Measurements from ENCODE around the gene BCL6B.

Gene BCL6B

DNA sequence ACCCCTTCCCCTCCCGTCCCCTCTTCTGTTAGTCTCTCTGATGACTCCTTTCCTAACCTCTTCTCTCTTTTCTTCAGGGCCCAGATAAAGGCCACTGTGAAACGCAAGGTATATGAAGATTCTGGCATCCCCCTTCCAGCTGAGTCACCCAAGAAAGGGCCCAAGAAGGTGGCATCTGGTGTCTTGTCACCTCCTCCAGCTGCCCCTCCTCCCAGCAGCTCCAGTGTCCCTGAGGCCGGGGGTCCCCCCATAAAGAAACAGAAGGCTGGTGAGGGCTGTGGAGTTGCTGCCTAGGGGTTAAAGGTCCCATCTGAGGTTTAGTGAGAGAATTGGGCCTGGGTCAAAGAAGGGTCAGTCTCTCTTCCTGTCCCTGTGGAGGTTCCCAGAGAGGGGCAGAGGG is 6.4 kb upstream of the BCL6B start:
- DNase-seq (ENCODE audit: low spot score in 2 of 2) (no peak), ATAC-seq (ENCODE audit: low read depth) (no peak)
- Mint-ChIP-seq H3K9me3 (no peaks in the 10 kb centered on the region), H3K36me3 (peaks cover 8% of the 10 kb centered on the region), H3K4me3 (peak overlapping the region; percentile 17), H3K4me1 (peaks cover 27% of the 10 kb centered on the region), H3K27ac (peak overlapping the region; percentile 99), H3K27me3 (no peaks in the 10 kb centered on the region)

DNA sequence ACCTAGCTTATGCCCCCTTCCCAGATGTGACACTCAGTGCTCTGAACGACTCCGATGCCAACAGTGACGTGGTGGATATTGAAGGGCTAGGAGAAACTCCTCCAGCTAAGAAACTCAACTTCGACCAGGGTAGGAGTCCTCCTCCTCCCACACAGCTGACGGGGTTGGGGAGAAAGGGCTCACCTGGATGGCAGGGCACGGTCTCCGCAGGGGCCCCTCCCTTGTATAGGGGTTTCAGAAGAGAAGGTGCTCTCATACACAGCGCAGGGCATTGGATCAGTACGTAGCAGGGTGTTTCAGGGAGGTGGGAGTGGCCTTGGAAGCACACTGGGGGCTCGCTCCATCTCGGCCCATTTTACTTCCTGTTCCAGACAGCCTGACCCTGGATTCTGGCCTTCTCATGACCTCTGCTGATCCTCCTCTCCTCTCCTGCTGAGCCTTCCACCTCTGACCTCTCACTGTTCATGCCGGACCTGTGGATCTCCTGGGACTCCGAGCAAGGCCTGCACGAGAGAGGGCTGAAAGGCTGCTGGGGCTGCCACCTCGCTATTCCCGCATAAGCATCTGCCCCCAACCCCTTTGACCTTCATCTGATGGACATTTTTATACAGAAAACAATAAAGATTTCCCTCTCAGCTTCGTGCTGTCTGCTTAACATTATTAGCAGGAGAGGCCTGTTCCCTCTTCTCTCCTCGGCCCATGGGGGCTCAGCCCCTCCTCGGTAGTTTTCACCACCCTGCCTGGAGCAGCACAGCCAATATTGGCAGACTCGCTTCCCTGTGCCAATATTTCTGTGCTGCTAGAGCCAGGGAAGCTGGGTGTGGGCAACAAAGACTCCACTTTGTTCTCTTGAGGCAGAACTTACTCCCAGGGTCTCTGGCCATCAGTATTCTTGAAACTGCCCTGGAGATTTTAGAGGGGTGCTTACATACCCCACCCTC is 5.7 kb upstream of the BCL6B start:
- Mint-ChIP-seq H3K4me1 (peaks cover 32% of the 10 kb centered on the region), H3K36me3 (peaks cover 8% of the 10 kb centered on the region), H3K9me3 (no peaks in the 10 kb centered on the region), H3K4me3 (no peak overlapping the region), H3K27me3 (no peaks in the 10 kb centered on the region), H3K27ac (peak overlapping the region; percentile 99)
- DNase-seq (ENCODE audit: low spot score in 2 of 2), result no peak
- ATAC-seq (ENCODE audit: low read depth), result no peak

DNA sequence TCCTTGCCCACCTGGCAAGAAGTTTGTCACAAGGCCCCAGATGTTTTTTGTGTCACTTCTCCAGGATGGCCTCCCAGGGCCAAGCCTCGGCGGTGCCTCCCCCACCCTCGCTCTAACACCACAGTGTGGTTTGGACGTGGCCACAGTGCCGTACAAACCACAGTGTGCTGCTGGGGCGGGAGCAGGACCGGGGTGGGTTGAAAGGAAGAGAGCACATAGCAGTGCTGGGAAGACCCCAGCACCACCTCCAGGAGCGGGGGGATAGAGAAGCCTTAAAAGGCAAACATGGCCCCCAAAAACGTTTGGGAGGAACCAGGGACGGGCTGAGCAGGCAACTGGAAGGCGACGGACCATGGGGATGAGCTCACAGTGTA is 5.0 kb upstream of the BCL6B start:
- no peak for DNase-seq (ENCODE audit: low spot score in 2 of 2)
- H3K27me3 Mint-ChIP-seq, result no peaks in the 10 kb centered on the region
- no peaks in the 10 kb centered on the region for H3K9me3 Mint-ChIP-seq
- peaks cover 38% of the 10 kb centered on the region for H3K4me1 Mint-ChIP-seq
- peaks cover 8% of the 10 kb centered on the region for H3K36me3 Mint-ChIP-seq
- H3K4me3 Mint-ChIP-seq, result no peak overlapping the region
- ATAC-seq (ENCODE audit: low read depth), result no peak
- peak overlapping the region; percentile 60 for H3K27ac Mint-ChIP-seq

DNA sequence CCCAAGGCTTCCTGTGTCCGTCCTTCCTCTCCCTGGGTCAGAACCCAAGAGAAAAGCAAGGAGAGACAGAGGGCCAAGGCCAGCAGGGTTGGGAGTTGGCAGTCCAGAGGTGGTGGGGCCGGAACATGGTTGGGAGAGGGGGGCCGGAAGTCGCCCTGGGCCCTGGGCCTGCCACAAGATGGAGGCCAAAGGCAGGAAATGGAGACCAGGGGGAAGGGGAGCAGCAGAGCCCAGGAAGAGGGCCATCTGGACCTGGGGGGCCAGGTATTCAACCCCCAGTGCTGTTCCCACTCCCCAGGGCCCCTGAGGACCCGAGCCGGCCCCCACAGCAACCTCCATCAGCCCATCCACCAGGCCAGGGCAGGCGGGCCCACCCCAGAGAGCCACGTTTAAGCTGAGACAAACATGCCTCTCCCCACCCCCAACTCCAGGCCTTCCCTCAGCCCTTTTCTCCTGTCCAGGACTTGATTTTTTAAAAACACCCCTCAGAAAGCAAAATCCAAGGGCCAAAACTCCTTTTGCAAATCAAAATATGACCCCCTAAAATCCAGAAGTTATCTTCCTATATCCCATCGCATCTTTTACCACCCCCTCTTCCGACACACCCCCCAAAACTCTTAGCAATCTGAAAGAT is 4.4 kb upstream of the BCL6B start:
- H3K27me3 Mint-ChIP-seq, result no peaks in the 10 kb centered on the region
- no peak for ATAC-seq (ENCODE audit: low read depth)
- no peak overlapping the region for H3K27ac Mint-ChIP-seq
- no peak overlapping the region for H3K4me3 Mint-ChIP-seq
- peaks cover 8% of the 10 kb centered on the region for H3K36me3 Mint-ChIP-seq
- peaks cover 41% of the 10 kb centered on the region for H3K4me1 Mint-ChIP-seq
- no peaks in the 10 kb centered on the region for H3K9me3 Mint-ChIP-seq
- no peak for DNase-seq (ENCODE audit: low spot score in 2 of 2)

DNA sequence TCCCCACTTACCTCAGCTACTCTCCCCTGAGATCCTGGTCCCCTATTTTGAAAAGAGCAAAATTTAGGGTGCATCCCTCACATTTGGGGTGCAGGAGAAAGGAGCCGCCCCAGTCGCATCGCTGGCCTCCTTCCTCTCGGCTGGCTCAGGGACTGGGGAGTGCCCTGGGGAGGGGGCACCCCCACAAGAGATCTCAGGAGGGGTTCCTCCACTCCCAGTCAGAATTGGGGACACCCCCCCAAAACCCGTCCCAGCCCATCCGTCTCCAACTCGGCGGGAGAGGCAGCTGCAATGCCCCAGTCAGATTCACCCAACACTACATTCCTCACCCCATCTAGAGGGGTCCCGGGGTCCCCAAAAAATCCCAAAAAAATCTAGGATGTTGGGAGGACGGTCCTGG is 3.5 kb upstream of the BCL6B start:
- H3K27me3 Mint-ChIP-seq, result no peaks in the 10 kb centered on the region
- H3K4me1 Mint-ChIP-seq, result peaks cover 34% of the 10 kb centered on the region
- DNase-seq (ENCODE audit: low spot score in 2 of 2) (no peak), ATAC-seq (ENCODE audit: low read depth) (no peak)
- no peak overlapping the region for H3K27ac Mint-ChIP-seq
- H3K4me3 Mint-ChIP-seq, result no peak overlapping the region
- H3K36me3 Mint-ChIP-seq, result peaks cover 8% of the 10 kb centered on the region
- no peaks in the 10 kb centered on the region for H3K9me3 Mint-ChIP-seq

DNA sequence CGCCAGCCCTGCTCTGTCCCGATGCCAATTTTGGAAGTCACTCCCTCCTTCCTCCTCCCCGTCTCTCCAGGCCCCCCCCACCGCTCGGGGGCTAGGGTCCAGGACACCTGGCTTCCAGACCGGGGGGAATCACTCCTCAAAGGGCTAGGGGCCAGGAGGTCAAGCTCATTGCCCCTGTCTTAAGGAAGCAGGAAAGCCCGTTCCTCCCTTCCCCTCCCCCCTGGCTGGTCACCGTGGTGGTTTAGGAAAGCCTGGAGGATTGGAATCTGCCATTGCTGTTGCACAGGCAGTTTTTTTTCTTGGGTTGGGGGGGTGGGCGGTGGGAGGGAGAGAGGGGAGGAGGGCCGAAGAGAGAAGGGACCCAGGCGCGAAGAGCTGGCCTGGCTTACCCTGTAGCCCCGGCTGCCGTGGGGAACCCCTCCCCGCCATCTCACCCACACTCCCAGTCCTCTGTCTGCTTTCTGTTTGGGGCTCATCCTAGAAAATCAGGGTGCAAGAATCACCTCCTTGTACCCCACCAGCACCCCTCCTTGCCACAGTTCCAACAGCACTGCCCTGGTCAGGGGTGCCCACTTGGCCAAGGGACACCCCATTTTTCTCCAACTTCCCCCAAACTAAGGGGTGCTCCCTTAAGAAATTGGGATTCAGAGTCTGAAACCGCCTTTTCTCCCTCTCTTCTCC is 2.9 kb upstream of the BCL6B start:
- DNase-seq (ENCODE audit: low spot score in 2 of 2) (no peak), ATAC-seq (ENCODE audit: low read depth) (no peak)
- Mint-ChIP-seq H3K36me3 (peaks cover 8% of the 10 kb centered on the region), H3K27me3 (no peaks in the 10 kb centered on the region), H3K27ac (peak overlapping the region; percentile 95), H3K9me3 (no peaks in the 10 kb centered on the region), H3K4me3 (no peak overlapping the region), H3K4me1 (peaks cover 33% of the 10 kb centered on the region)

DNA sequence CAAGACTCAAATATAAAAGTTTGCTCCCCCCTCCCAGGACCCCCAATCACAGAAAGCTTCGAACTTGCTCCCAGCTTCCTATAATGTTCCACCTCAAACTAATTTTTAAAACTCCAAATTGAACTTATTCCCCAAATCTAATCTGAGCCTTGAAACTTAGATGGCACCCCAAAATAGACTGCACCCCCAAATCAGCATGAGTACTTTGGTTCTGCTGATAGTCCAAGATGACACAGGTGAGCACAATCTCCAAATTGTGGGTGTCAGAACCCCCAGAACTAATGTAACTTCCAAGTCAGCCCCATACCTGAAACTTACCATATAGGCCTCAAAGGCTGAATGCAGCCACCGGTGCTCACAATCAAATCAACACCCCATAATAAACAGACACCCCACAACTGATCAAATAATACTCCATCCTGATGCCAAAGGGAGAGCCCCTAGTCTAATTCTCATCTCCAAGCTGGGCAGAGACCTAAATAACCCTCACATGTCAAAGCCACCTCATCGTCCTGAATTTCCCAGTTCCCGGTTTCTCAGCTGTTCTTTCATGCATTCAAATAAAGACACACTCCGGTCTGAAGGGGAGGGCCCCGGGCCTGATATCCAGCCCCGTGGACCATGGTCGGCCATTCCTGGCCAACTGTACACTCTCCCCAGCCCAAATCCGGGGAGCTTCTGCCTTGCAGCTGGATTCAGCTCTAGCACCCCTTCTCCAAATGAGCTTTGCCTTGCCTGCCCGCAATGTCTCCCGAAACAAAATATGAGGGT is 1.8 kb upstream of the BCL6B start:
- peaks cover 8% of the 10 kb centered on the region for H3K36me3 Mint-ChIP-seq
- ATAC-seq (ENCODE audit: low read depth) (no peak), DNase-seq (ENCODE audit: low spot score in 2 of 2) (no peak)
- no peaks in the 10 kb centered on the region for H3K9me3 Mint-ChIP-seq
- peaks cover 25% of the 10 kb centered on the region for H3K4me1 Mint-ChIP-seq
- peak overlapping the region; percentile 95 for H3K27ac Mint-ChIP-seq
- H3K4me3 Mint-ChIP-seq, result no peak overlapping the region
- H3K27me3 Mint-ChIP-seq, result no peaks in the 10 kb centered on the region

DNA sequence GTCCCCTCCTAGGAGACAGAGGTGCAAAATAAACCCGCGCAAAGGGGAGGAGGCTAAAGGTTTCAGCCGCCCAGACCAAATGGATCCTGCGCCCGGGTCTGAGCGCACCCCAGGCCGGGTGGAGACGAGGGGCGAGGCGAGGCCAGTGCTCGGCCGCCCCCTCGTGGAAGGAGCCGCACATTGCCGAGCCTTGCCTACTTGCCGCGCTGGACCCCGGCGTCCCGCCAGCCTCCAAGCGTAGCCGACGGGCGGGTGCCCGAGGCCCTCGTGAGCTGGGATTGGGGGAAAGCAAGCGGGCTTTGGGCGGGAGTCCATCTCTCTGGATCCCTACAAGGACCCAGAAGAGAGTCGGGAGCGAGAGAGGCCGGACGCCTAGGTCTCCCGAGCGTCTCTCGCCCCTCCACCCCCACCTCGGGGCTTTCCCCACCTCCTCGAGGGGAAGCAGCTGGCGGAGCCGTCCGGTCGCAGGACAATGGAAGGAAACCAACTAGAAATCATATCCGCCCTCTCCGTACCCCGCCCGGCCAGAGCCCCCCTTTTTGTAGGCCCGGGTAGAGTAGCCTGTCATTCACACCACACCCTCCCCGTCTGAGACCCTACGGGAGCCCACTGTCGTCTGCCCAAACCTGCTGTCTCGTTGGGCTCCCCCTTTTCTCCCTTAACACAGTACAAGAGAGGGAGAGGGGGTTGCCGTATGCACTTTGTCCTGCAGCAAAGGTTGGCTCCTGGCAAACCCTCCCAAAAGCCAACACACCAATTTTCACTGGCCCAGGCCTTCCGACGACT is 664 bp upstream of the BCL6B start:
- H3K9me3 Mint-ChIP-seq, result no peaks in the 10 kb centered on the region

DNA sequence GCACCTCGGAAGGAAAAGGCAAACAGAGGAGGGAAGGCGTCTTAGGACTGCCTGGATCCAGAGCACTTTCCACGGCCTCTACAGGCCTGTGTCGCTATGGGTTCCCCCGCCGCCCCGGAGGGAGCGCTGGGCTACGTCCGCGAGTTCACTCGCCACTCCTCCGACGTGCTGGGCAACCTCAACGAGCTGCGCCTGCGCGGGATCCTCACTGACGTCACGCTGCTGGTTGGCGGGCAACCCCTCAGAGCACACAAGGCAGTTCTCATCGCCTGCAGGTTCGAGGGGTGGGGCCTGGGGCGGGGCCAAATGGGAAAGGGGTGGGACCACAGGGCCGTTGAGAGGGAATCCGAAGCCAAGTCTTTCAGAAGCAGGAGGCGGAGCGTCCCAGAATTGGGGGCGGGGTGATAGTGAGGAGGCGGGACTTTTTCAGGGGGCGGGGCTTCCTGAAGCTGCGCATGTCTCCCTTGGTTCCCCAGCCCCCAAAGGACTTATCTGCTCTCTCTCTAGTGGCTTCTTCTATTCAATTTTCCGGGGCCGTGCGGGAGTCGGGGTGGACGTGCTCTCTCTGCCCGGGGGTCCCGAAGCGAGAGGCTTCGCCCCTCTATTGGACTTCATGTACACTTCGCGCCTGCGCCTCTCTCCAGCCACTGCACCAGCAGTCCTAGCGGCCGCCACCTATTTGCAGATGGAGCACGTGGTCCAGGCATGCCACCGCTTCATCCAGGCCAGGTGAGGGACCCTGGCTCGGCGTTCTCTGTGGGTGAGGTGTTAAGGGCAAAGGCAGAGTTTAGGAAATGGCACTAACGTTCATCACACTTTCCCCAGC is 939 bp downstream of the BCL6B start:
- H3K27ac Mint-ChIP-seq, result peak overlapping the region; percentile 95
- peaks cover 22% of the 10 kb centered on the region for H3K4me1 Mint-ChIP-seq
- no peaks in the 10 kb centered on the region for H3K36me3 Mint-ChIP-seq
- H3K9me3 Mint-ChIP-seq, result no peaks in the 10 kb centered on the region
- H3K4me3 Mint-ChIP-seq, result peak overlapping the region; percentile 81
- peak; percentile 93 to 94 for DNase-seq (ENCODE audit: low spot score in 2 of 2)
- ATAC-seq (ENCODE audit: low read depth), result peak; percentile 72
- H3K27me3 Mint-ChIP-seq, result no peaks in the 10 kb centered on the region

More for the DNA sequence above, 664 bp upstream of the BCL6B start:
- Mint-ChIP-seq H3K4me3 (peak overlapping the region; percentile 81), H3K27ac (peak overlapping the region; percentile 95), H3K4me1 (peaks cover 25% of the 10 kb centered on the region), H3K36me3 (peaks cover 3% of the 10 kb centered on the region), H3K27me3 (no peaks in the 10 kb centered on the region)
- DNase-seq (ENCODE audit: low spot score in 2 of 2) (peak; percentile 88 to 93), ATAC-seq (ENCODE audit: low read depth) (peak; percentile 68)

DNA sequence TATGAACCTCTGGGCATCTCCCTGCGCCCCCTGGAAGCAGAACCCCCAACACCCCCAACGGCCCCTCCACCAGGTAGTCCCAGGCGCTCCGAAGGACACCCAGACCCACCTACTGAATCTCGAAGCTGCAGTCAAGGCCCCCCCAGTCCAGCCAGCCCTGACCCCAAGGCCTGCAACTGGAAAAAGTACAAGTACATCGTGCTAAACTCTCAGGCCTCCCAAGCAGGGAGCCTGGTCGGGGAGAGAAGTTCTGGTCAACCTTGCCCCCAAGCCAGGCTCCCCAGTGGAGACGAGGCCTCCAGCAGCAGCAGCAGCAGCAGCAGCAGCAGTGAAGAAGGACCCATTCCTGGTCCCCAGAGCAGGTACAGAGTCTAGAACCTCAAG is 1.5 kb downstream of the BCL6B start:
- Mint-ChIP-seq H3K36me3 (no peaks in the 10 kb centered on the region), H3K4me3 (no peak overlapping the region), H3K9me3 (no peaks in the 10 kb centered on the region), H3K4me1 (peaks cover 28% of the 10 kb centered on the region), H3K27me3 (no peaks in the 10 kb centered on the region), H3K27ac (no peak overlapping the region)
- no peak for ATAC-seq (ENCODE audit: low read depth)
- no peak for DNase-seq (ENCODE audit: low spot score in 2 of 2)

DNA sequence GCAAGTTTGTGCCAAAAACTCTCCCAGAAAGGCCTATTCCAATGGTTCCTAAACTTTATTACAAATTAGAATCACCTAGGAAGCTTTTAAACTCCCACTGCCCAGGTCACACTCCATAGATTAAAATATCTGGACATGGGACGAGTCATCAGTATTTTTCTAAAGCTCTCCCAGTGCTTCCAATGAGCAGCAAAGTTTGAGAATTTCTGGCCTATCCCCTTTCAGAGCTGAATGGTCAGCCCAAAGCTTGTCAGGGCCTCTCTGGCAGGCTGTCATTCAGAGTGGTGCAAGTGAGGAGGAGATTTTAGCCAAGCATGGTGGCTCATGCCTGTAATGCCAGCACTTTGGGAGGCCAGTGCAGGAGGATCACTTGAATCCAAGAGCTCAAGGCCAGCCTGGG is 2.4 kb downstream of the BCL6B start:
- Mint-ChIP-seq H3K9me3 (no peaks in the 10 kb centered on the region), H3K4me3 (no peak overlapping the region), H3K27me3 (no peaks in the 10 kb centered on the region), H3K27ac (peak overlapping the region; percentile 26), H3K4me1 (peaks cover 35% of the 10 kb centered on the region), H3K36me3 (no peaks in the 10 kb centered on the region)
- DNase-seq (ENCODE audit: low spot score in 2 of 2) (no peak), ATAC-seq (ENCODE audit: low read depth) (no peak)

DNA sequence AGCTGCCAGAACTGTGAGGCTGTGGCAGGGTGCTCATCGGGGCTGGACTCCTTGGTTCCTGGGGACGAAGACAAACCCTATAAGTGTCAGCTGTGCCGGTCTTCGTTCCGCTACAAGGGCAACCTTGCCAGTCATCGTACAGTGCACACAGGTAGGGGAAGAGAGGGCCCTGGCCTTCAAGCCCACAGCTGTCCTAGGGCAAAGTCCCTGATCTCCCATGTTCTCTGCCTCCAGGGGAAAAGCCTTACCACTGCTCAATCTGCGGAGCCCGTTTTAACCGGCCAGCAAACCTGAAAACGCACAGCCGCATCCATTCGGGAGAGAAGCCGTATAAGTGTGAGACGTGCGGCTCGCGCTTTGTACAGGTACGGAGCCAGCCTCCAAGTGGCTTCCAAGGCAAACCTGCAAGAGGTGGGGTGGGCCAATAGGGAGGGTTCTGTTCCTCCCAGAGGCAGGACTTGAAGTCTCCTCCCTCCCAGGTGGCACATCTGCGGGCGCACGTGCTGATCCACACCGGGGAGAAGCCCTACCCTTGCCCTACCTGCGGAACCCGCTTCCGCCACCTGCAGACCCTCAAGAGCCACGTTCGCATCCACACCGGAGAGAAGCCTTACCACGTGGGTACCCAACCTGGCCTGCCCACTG is 3.7 kb downstream of the BCL6B start:
- H3K9me3 Mint-ChIP-seq, result no peaks in the 10 kb centered on the region
- no peak for DNase-seq (ENCODE audit: low spot score in 2 of 2)
- no peaks in the 10 kb centered on the region for H3K36me3 Mint-ChIP-seq
- no peak overlapping the region for H3K4me3 Mint-ChIP-seq
- peaks cover 35% of the 10 kb centered on the region for H3K4me1 Mint-ChIP-seq
- no peak for ATAC-seq (ENCODE audit: low read depth)
- no peak overlapping the region for H3K27ac Mint-ChIP-seq
- H3K27me3 Mint-ChIP-seq, result no peaks in the 10 kb centered on the region

All from memory B cell (primary cell).